A673 (cell line): Measurements from ENCODE around the gene MSRB2. TPM values are rescaled to one million over a fixed set of nuclear protein-coding genes. Genes with fewer than 3 reads are reported as not detected.

Source experiments
- BruUV-seq: library from RNA; stranded (reverse); fragments of 400-500 nt; replicated peaks from 2 replicates; lab custom pipeline; 2021; lab: Mats Ljungman, UMichigan
- CTCF ChIA-PET: fragments of 300-600 bp; sonication (Branson Sonifier 250); formaldehyde crosslinking; loops from one replicate; lab custom pipeline; 2022; ENCODE audit warnings: antibody characterized with exemption; lab: Charles Lee
- POLR2A ChIA-PET: fragments of 300-600 bp; sonication (Branson Sonifier 250); formaldehyde crosslinking; loops from one replicate; lab custom pipeline; 2022; ENCODE audit warnings: antibody characterized with exemption; ENCODE audit not compliant: low non-redundant PET; lab: Charles Lee
- DNase-seq: peaks from one replicate; pipeline ENCODE4 v3.0.0-alpha.2; 2015; ENCODE audit warnings: low spot score
- H3K27ac ChIP-seq: fragments of 200-600 bp; sonication (generic); 2 replicates; pipeline ENCODE4 v1.5.1; 2016; ENCODE audit warnings: mixed run types, low read depth, mild to moderate bottlenecking, mixed read lengths, antibody characterized with exemption, low read length; ENCODE audit not compliant: poor library complexity, severe bottlenecking
- H3K27me3 ChIP-seq: fragments of 200-600 bp; sonication (generic); replicated peaks from 2 replicates; pipeline ENCODE4 v1.6.1; 2017; ENCODE audit warnings: mixed run types, low read depth, mild to moderate bottlenecking, mixed read lengths, antibody characterized with exemption, low read length; ENCODE audit not compliant: insufficient read depth, poor library complexity
- H3K36me3 ChIP-seq: fragments of 200-600 bp; sonication (generic); 2 replicates; pipeline ENCODE4 v1.6.1; 2016; ENCODE audit warnings: mixed run types, mild to moderate bottlenecking, mixed read lengths, antibody characterized with exemption, low read length; ENCODE audit not compliant: insufficient read depth, poor library complexity, severe bottlenecking
- H3K4me1 ChIP-seq: fragments of 200-600 bp; sonication (generic); 2 replicates; pipeline ENCODE4 v1.6.1; 2017; ENCODE audit warnings: mixed run types, mild to moderate bottlenecking, mixed read lengths, antibody characterized with exemption, low read length; ENCODE audit not compliant: insufficient read depth, poor library complexity, severe bottlenecking
- H3K4me3 ChIP-seq: fragments of 200-600 bp; sonication (generic); 2 replicates; pipeline ENCODE4 v1.5.1; 2016; ENCODE audit warnings: low read depth, mixed run types, mild to moderate bottlenecking, mixed read lengths, low read length; ENCODE audit not compliant: poor library complexity, severe bottlenecking
- H3K9me3 ChIP-seq: fragments of 200-600 bp; sonication (generic); 2 replicates; pipeline ENCODE4 v1.6.1; 2016; ENCODE audit warnings: mixed run types, low read depth, mild to moderate bottlenecking, mixed read lengths, antibody characterized with exemption, low read length; ENCODE audit not compliant: poor library complexity, severe bottlenecking
- EZH2 ChIP-seq: fragments of 200-600 bp; sonication (generic); IDR thresholded peaks from 2 replicates; pipeline ENCODE4 v1.6.1; 2017; ENCODE audit warnings: borderline replicate concordance, low read depth, mild to moderate bottlenecking, mixed read lengths, antibody characterized with exemption, low read length; ENCODE audit not compliant: poor library complexity, severe bottlenecking
- intact Hi-C: fragments of 100-400 bp; cut with micrococcal nuclease; formaldehyde crosslinking; loops from one replicate; pipeline ENCODE4 v1.10.0; 2022; ENCODE audit not compliant: unreplicated experiment
- total RNA-seq: library from RNA; stranded (reverse); gene quantifications from 2 replicates; pipeline ENCODE4 v1.2.3, GENCODE V29; 2021
- TF ChIP-seq, protein P1 (sequence below): fragments of 300-800, 200-600 bp; sonication (generic); conservative IDR thresholded peaks from 2 replicates; pipeline ENCODE4 v1.5.1; 2017; ENCODE audit warnings: low read depth, mild to moderate bottlenecking, antibody characterized with exemption, low read length, moderate library complexity, mixed read lengths

MSRB2 gene
- total RNA-seq, 1 experiment from 2014 or later, result 6.4 TPM

DNA sequence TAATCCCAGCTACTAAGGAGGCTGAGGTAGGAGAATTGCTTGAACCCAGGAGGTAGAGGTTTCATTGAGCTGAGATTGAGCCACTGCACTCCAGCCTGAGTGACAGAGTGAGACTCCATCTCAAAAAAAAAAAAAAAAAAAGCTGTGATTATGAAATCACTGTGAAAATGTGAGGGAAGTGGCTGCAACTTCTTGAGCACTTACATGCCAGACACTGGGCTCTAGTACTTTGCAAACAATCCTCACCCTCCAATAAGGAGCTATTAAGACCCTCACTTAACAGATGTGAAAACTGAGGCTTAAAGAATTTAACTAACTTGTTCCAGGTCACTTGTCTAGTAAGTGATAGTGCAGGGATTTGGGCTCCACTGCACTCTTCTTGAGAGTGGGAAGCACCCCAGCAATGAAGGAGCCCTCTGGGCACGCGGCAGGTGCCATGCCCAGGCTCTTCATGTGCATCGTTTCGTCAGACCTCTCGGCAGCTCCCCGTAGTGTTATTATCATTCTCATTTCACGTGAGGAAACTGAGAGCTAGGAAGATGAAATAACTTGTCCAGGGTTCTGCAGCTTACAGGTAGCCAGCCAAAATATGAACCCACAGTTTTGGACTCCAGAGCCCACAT is 19.0 kb downstream of the MSRB2 start:
- DNase-seq, result no peak
- H3K4me1 ChIP-seq, result peaks cover 15% of the 10 kb centered on the region
- no TSS peak for BruUV-seq
- H3K36me3 ChIP-seq, result no peaks in the 10 kb centered on the region
- no peak overlapping the region for H3K27ac ChIP-seq
- CTCF ChIA-PET, result no interaction called here
- no peak overlapping the region for H3K4me3 ChIP-seq
- no peaks in the 10 kb centered on the region for H3K9me3 ChIP-seq
- POLR2A ChIA-PET, result no interaction called here
- intact Hi-C loops, result no loop called here
- H3K27me3 ChIP-seq, result no peaks in the 10 kb centered on the region
- no peak for TF ChIP-seq EZH2
- TF ChIP-seq, protein P1, sequence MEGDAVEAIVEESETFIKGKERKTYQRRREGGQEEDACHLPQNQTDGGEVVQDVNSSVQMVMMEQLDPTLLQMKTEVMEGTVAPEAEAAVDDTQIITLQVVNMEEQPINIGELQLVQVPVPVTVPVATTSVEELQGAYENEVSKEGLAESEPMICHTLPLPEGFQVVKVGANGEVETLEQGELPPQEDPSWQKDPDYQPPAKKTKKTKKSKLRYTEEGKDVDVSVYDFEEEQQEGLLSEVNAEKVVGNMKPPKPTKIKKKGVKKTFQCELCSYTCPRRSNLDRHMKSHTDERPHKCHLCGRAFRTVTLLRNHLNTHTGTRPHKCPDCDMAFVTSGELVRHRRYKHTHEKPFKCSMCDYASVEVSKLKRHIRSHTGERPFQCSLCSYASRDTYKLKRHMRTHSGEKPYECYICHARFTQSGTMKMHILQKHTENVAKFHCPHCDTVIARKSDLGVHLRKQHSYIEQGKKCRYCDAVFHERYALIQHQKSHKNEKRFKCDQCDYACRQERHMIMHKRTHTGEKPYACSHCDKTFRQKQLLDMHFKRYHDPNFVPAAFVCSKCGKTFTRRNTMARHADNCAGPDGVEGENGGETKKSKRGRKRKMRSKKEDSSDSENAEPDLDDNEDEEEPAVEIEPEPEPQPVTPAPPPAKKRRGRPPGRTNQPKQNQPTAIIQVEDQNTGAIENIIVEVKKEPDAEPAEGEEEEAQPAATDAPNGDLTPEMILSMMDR, result no peak

DNA sequence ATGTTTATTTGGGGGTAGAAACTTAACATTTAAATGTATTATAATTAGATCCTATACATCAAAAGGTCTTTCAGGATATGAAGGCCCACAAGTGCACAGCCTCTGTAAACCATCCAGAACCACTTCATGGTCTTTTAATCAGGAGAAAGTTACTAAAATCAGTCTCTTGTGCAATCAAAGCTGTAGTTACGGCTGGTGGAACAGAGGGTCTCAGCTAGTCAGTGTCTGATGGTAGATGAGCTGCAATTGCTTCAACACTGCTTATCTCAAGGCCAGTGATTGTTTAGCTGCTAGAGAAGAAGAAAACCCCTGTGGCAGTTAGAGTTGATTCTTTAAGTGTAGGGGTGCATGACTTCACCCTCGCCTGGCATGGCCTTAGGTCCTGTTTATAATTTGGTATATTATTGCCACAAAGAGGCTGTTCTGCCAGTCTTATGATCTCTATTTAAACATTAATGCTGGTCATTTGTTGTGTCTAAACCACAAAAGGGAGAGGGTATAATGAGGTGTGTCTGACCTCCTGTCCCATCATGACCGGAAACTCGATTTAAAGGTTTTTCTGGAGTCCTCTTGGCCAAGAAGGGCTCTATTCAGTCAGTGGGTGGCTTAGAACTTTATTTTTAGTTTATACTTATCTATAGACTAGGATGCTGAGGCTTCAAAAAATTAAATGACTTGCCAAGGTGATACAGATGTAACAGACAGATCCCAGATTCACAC is 21.3 kb downstream of the MSRB2 start:
- Histone ChIP-seq H3K4me3 (no peak overlapping the region), H3K36me3 (no peaks in the 10 kb centered on the region), H3K27me3 (no peaks in the 10 kb centered on the region), H3K9me3 (no peaks in the 10 kb centered on the region), H3K27ac (no peak overlapping the region), H3K4me1 (peaks cover 15% of the 10 kb centered on the region)
- ChIA-PET POLR2A (no interaction called here), CTCF (no interaction called here)
- intact Hi-C loops, result no loop called here
- TF ChIP-seq EZH2, result no peak
- TF ChIP-seq, protein P1, result no peak
- DNase-seq, result no peak
- no TSS peak for BruUV-seq

DNA sequence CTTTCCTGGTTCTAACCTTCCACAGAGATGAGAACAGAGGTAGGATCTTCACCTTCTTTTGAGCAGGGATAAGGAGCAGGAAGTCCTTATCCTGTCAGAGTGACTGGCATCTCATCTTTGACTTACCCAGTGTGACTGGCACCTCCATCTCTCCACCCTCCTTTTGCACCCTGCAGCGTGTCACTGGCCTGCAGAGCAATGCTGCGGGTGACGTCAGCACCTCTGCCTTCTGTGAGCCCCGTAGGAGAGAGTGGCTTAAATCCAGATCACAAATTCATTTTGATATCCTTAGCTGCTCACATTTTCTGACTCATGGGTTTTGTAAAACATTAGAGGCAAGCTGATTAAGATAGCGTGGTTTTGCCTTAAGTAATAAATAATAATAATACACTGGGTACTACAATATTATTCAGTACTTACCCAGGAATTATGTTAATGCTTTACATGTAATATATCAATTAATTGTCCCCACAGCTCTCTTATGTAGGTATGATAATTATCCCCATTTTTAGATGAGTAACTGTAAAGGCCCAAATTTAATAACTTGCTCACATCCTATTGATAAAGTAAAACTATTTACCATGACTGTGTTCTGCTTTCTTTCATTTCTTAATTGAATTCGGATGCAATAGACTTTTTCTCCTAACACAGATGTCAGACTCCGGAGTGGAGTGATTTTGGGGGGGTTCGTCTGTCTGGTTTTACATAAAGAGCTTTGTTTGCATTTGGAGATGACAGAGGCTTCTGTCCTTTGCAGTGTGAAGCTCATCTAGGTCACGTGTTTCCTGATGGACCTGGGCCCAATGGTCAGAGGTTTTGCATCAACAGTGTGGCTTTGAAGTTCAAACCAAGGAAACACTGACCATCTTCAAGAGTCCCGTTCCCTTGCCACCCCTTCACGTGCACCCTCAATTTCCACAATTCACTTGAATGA is 24.9 kb downstream of the MSRB2 start:
- Histone ChIP-seq H3K4me3 (no peak overlapping the region), H3K4me1 (no peaks in the 10 kb centered on the region), H3K27me3 (no peaks in the 10 kb centered on the region), H3K27ac (no peak overlapping the region), H3K9me3 (no peaks in the 10 kb centered on the region), H3K36me3 (no peaks in the 10 kb centered on the region)
- BruUV-seq, result no TSS peak
- TF ChIP-seq, protein P1, result no peak
- POLR2A ChIA-PET, result no interaction called here
- intact Hi-C loops, result no loop called here
- CTCF ChIA-PET, result no interaction called here
- DNase-seq, result no peak
